PC-3 (cell line): Measurements from ENCODE around the gene ERGIC1. TPM values are rescaled to one million over a fixed set of nuclear protein-coding genes. Genes with fewer than 3 reads are reported as not detected.

Experiments used
- ATAC-seq: fragments of 200-7000 bp; cut with Tn5 transposase; 2 replicates; pipeline ENCODE4 v1.9.1; 2020; ENCODE audit warnings: mild to moderate bottlenecking, moderate library complexity
- BruUV-seq: library from RNA; stranded (reverse); fragments of 400-500 nt; replicated peaks from 2 replicates; lab custom pipeline; 2021; lab: Mats Ljungman, UMichigan
- CTCF ChIA-PET: fragments of 300-600 bp; sonication (Branson Sonifier 250); formaldehyde crosslinking; loops from one replicate; lab custom pipeline; 2022; ENCODE audit warnings: antibody characterized with exemption; lab: Charles Lee
- POLR2A ChIA-PET: fragments of 300-600 bp; sonication (Branson Sonifier 250); formaldehyde crosslinking; loops from one replicate; lab custom pipeline; 2022; ENCODE audit warnings: antibody characterized with exemption; ENCODE audit not compliant: unreplicated experiment; lab: Charles Lee
- DNase-seq: peaks from one replicate; pipeline ENCODE4 v3.0.0-alpha.2; 2015
- H2AFZ ChIP-seq: fragments of 300-600 bp; sonication (generic); 2 replicates; pipeline ENCODE4 v1.6.0; 2016; ENCODE audit warnings: antibody characterized with exemption, low read length
- H3F3A ChIP-seq: fragments of 300-600 bp; sonication (generic); one replicate; pipeline ENCODE4 v1.6.0; 2017; ENCODE audit warnings: antibody characterized with exemption, low read length, control low read depth, mild to moderate bottlenecking; ENCODE audit not compliant: unreplicated experiment
- H3K27ac ChIP-seq: fragments of 300-600 bp; sonication (generic); 2 replicates; pipeline ENCODE4 v1.5.1; 2016; ENCODE audit warnings: mild to moderate bottlenecking, low read length
- H3K27me3 ChIP-seq: fragments of 300-600 bp; sonication (generic); 2 replicates; pipeline ENCODE4 v1.6.1; 2016; ENCODE audit warnings: low read length, mixed read lengths
- H3K36me3 ChIP-seq: fragments of 300-600 bp; sonication (generic); 2 replicates; pipeline ENCODE4 v1.6.1; 2016; ENCODE audit warnings: low read depth, mixed run types, low read length, mixed read lengths
- H3K4me1 ChIP-seq: fragments of 300-600 bp; sonication (generic); 2 replicates; pipeline ENCODE4 v1.5.1; 2016; ENCODE audit warnings: low read length; ENCODE audit not compliant: insufficient read depth
- H3K4me2 ChIP-seq: fragments of 300-600 bp; sonication (generic); 2 replicates; pipeline ENCODE4 v1.6.0; 2016; ENCODE audit warnings: low read length
- H3K4me3 ChIP-seq: fragments of 300-600 bp; sonication (generic); 2 replicates; pipeline ENCODE4 v1.5.1; 2016; ENCODE audit warnings: mild to moderate bottlenecking, low read length, mixed read lengths
- H3K79me2 ChIP-seq: fragments of 300-600 bp; sonication (generic); 2 replicates; pipeline ENCODE4 v1.6.1; 2017; ENCODE audit warnings: low read length, mixed read lengths
- H3K9ac ChIP-seq: fragments of 300-600 bp; sonication (generic); 2 replicates; pipeline ENCODE4 v1.6.0; 2016; ENCODE audit warnings: mild to moderate bottlenecking, low read length
- H3K9me2 ChIP-seq: fragments of 300-600 bp; sonication (generic); replicated peaks from 2 replicates; pipeline ENCODE4 v1.6.1; 2016; ENCODE audit warnings: mixed run types, low read length, mixed read lengths
- H3K9me3 ChIP-seq: fragments of 300-600 bp; sonication (generic); 2 replicates; pipeline ENCODE4 v1.6.1; 2016; ENCODE audit warnings: low read length, mixed read lengths
- H4K20me1 ChIP-seq: fragments of 300-600 bp; sonication (generic); 2 replicates; pipeline ENCODE4 v1.6.1; 2016; ENCODE audit warnings: low read length, mixed read lengths
- EZH2 ChIP-seq: fragments of 300-600 bp; sonication (generic); IDR thresholded peaks from one replicate; pipeline ENCODE4 v1.6.1; 2017; ENCODE audit warnings: antibody characterized with exemption, mild to moderate bottlenecking, low read length; ENCODE audit not compliant: unreplicated experiment
- EZH2phosphoT487 ChIP-seq: fragments of 300-600 bp; sonication (generic); IDR thresholded peaks from 2 replicates; pipeline ENCODE4 v1.6.1; 2018; ENCODE audit warnings: mild to moderate bottlenecking, antibody characterized with exemption, low read length, borderline replicate concordance
- intact Hi-C: fragments of 100-400 bp; cut with micrococcal nuclease; formaldehyde crosslinking; loops from 2 replicates; pipeline ENCODE4 v1.9.0; 2023
- total RNA-seq: library from RNA; depleted of rRNA; stranded (reverse); fragments of >200 nt; gene quantifications from 2 replicates; pipeline ENCODE4 v1.2.3, GENCODE V29; 2014
- TF ChIP-seq, protein P1 (sequence below): fragments of 300-600 bp; sonication (generic); conservative IDR thresholded peaks from 2 replicates; pipeline ENCODE4 v1.5.1; 2017; ENCODE audit warnings: antibody characterized with exemption, low read depth, mild to moderate bottlenecking, low read length

Gene ERGIC1
- total RNA-seq, 1 experiment from 2014 or later, result 148 TPM

GRCh38 chr5:172913117-172913850 is 79.2 kb downstream of the ERGIC1 start:
- Histone ChIP-seq H3K9me2 (no peaks in the 10 kb centered on the region), H3K4me1 (no peaks in the 10 kb centered on the region), H3K9me3 (no peaks in the 10 kb centered on the region), H3K27me3 (no peaks in the 10 kb centered on the region), H2AFZ (no peak overlapping the region), H3K79me2 (no peaks in the 10 kb centered on the region), H3F3A (no peaks in the 10 kb centered on the region), H3K4me3 (no peak overlapping the region), H4K20me1 (no peaks in the 10 kb centered on the region), H3K36me3 (peaks cover 5% of the 10 kb centered on the region; the same call in 1 of the 2 replicates), H3K27ac (no peak overlapping the region), H3K4me2 (no peak overlapping the region), H3K9ac (no peak overlapping the region)
- intact Hi-C loops, result no loop called here
- no peak for ATAC-seq
- no TSS peak for BruUV-seq
- ChIA-PET POLR2A (no interaction called here), CTCF (no interaction called here)
- TF ChIP-seq EZH2 (no peak), EZH2phosphoT487 (no peak)
- TF ChIP-seq, protein P1, sequence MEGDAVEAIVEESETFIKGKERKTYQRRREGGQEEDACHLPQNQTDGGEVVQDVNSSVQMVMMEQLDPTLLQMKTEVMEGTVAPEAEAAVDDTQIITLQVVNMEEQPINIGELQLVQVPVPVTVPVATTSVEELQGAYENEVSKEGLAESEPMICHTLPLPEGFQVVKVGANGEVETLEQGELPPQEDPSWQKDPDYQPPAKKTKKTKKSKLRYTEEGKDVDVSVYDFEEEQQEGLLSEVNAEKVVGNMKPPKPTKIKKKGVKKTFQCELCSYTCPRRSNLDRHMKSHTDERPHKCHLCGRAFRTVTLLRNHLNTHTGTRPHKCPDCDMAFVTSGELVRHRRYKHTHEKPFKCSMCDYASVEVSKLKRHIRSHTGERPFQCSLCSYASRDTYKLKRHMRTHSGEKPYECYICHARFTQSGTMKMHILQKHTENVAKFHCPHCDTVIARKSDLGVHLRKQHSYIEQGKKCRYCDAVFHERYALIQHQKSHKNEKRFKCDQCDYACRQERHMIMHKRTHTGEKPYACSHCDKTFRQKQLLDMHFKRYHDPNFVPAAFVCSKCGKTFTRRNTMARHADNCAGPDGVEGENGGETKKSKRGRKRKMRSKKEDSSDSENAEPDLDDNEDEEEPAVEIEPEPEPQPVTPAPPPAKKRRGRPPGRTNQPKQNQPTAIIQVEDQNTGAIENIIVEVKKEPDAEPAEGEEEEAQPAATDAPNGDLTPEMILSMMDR, result no peak
- DNase-seq, result no peak

GRCh38 chr5:172915514-172915913 is 81.5 kb downstream of the ERGIC1 start:
- peaks cover 13% of the 10 kb centered on the region for H3K4me1 ChIP-seq
- H3K27ac ChIP-seq, result no peak overlapping the region
- H3K79me2 ChIP-seq, result no peaks in the 10 kb centered on the region
- H3K4me2 ChIP-seq, result no peak overlapping the region
- H3K4me3 ChIP-seq, result no peak overlapping the region
- no peaks in the 10 kb centered on the region for H4K20me1 ChIP-seq
- TF ChIP-seq EZH2 (no peak), EZH2phosphoT487 (no peak)
- TF ChIP-seq, protein P1, result no peak
- no peak overlapping the region for H2AFZ ChIP-seq
- no peaks in the 10 kb centered on the region for H3K9me2 ChIP-seq
- BruUV-seq, result no TSS peak
- no peak for ATAC-seq
- CTCF ChIA-PET, result no interaction called here
- no peaks in the 10 kb centered on the region for H3K27me3 ChIP-seq
- H3F3A ChIP-seq, result no peaks in the 10 kb centered on the region
- POLR2A ChIA-PET, result no interaction called here
- no peaks in the 10 kb centered on the region for H3K9me3 ChIP-seq
- intact Hi-C loops, result no loop called here
- H3K36me3 ChIP-seq, result peaks cover 19% of the 10 kb centered on the region; the same call in 1 of the 2 replicates
- no peak for DNase-seq
- no peak overlapping the region for H3K9ac ChIP-seq
